K562 (cell line): ENCODE data around the gene ELOVL5. TPM values are rescaled to one million over a fixed set of nuclear protein-coding genes. Genes with fewer than 3 reads are reported as not detected.

ENCODE experiments used
- ATAC-seq: fragments of 200-7000 bp; cut with Tn5 transposase; 3 replicates; pipeline ENCODE4 v1.9.1; 2020; ENCODE audit warnings: moderate library complexity
- BruUV-seq: library from RNA; stranded (reverse); fragments of 400-500 nt; replicated peaks from 2 replicates; lab custom pipeline; 2021; lab: Mats Ljungman, UMichigan
- CTCF ChIA-PET: fragments of 300-600 bp; formaldehyde crosslinking; extraction: SDS; loops from one replicate; lab custom pipeline; 2021; ENCODE audit warnings: low intra/inter-chr PET ratio; lab: Yijun Ruan, JAX
- POLR2A ChIA-PET: fragments of 300-600, 350-650 bp; sonication (Branson Sonifier 250); formaldehyde crosslinking; extraction: SDS; loops from one replicate; lab custom pipeline; 2021; ENCODE audit warnings: antibody characterized with exemption, inconsistent platforms; lab: Yijun Ruan, JAX
- DNase-seq, 4 experiments: peaks; one replicate each; pipeline versions ENCODE4 v3.0.0 to v3.0.0-alpha.2; 2011 to 2018; ENCODE audit warnings: low spot score in 3 of 4, mixed read lengths in 3 of 4; ENCODE audit errors: extremely low read depth in 1 of 4
- FAIRE-seq: peaks from 2 replicates; lab custom pipeline; 2011; peaks lifted over from hg19 to GRCh38; lab: Jason Lieb, UNC
- H2AFZ ChIP-seq: 2 replicates; pipeline ENCODE4 v1.6.0; 2011; ENCODE audit warnings: low read depth, low read length, control low read depth, inconsistent platforms
- H3K27ac ChIP-seq: fragments of 200-600 bp; 3 replicates; pipeline ENCODE4 v1.8.0; 2011; ENCODE audit warnings: low read depth, mild to moderate bottlenecking, control low read depth, inconsistent platforms, low read length, moderate library complexity, mixed read lengths; ENCODE audit errors: extremely low read depth
- H3K27me3 ChIP-seq, 2 experiments: fragments of 300-600 bp in 1 of 2; 2 replicates in 1 of 2; 3 replicates in 1 of 2; pipeline versions ENCODE4 v1.6.0 to v1.8.0; 2011; ENCODE audit warnings: inconsistent platforms in 2 of 2, low read length in 2 of 2, mild to moderate bottlenecking in 1 of 2, mixed read lengths in 1 of 2, moderate library complexity in 1 of 2; ENCODE audit not compliant: control insufficient read depth in 2 of 2, insufficient read depth in 2 of 2
- H3K36me3 ChIP-seq: fragments of 300-600 bp; 3 replicates; pipeline ENCODE4 v1.8.0; 2011; ENCODE audit warnings: mild to moderate bottlenecking, low read length, inconsistent platforms; ENCODE audit not compliant: control insufficient read depth, insufficient read depth
- H3K4me1 ChIP-seq, 2 experiments: fragments of 200-600 bp in 1 of 2; replicated peaks in 1 of 2; 2 replicates in 1 of 2; 3 replicates in 1 of 2; pipeline versions ENCODE4 v1.5.1 to v1.8.0; 2011; ENCODE audit warnings: inconsistent platforms in 2 of 2, low read length in 2 of 2, mild to moderate bottlenecking in 1 of 2, mixed read lengths in 1 of 2, moderate library complexity in 1 of 2; ENCODE audit not compliant: control insufficient read depth in 2 of 2, insufficient read depth in 2 of 2
- H3K4me2 ChIP-seq: 2 replicates; pipeline ENCODE4 v1.6.1; 2011; ENCODE audit warnings: low read length, control low read depth, inconsistent platforms, mixed read lengths; ENCODE audit not compliant: insufficient read depth
- H3K4me3 ChIP-seq: fragments of 200-600 bp; sonication (generic), shearing (Covaris generic); 2 replicates; pipeline ENCODE4 v1.5.1; 2016; ENCODE audit warnings: control low read depth, inconsistent platforms
- H3K79me2 ChIP-seq: fragments of 200-600 bp; 3 replicates; pipeline ENCODE4 v1.8.0; 2011; ENCODE audit warnings: low read length, inconsistent platforms; ENCODE audit not compliant: control insufficient read depth, insufficient read depth
- H3K9ac ChIP-seq, 2 experiments: 2 replicates each; pipeline versions ENCODE4 v1.6.0 to v1.6.1; 2011; ENCODE audit warnings: low read depth in 2 of 2, low read length in 2 of 2, control low read depth in 1 of 2, inconsistent platforms in 1 of 2, mild to moderate bottlenecking in 1 of 2, mixed read lengths in 1 of 2; ENCODE audit not compliant: insufficient read depth in 1 of 2
- H3K9me1 ChIP-seq: one replicate; pipeline ENCODE4 v1.6.0; 2011; ENCODE audit warnings: inconsistent platforms, mild to moderate bottlenecking, low read length, moderate library complexity; ENCODE audit not compliant: control insufficient read depth, insufficient read depth
- H3K9me3 ChIP-seq: replicated peaks from 2 replicates; pipeline ENCODE4 v1.5.1; 2011; ENCODE audit warnings: low read depth, low read length, inconsistent platforms; ENCODE audit not compliant: control insufficient read depth, insufficient read depth
- H4K20me1 ChIP-seq: replicated peaks from 2 replicates; pipeline ENCODE4 v1.6.1; 2011; ENCODE audit warnings: low read length, inconsistent platforms, mixed read lengths; ENCODE audit not compliant: control insufficient read depth, insufficient read depth
- JUN ChIP-seq, 2 experiments: sonication (generic) in 1 of 2; formaldehyde crosslinking in 1 of 2; IDR thresholded peaks; 2 replicates each; pipeline versions ENCODE4 v1.6.1 to v1.8.0; 2012 to 2022; ENCODE audit warnings: borderline replicate concordance in 2 of 2, mild to moderate bottlenecking in 2 of 2, improper control_type of control experiment in 1 of 2, low read depth in 1 of 2, low read length in 1 of 2, missing genetic modification reagents in 1 of 2
- NFIX ChIP-seq: fragments of 250-450 bp; sonication (Bioruptor Pico); IDR thresholded peaks from 2 replicates; pipeline ENCODE4 v1.4.0; 2020; ENCODE audit warnings: low read depth, mild to moderate bottlenecking, moderate library complexity
- RFX7 ChIP-seq: fragments of 250-450 bp; sonication (Bioruptor Pico); IDR thresholded peaks from 2 replicates; pipeline ENCODE4 v1.5.1; 2021; ENCODE audit warnings: mild to moderate bottlenecking
- TAF9B ChIP-seq: fragments of 450-650 bp; IDR thresholded peaks from 2 replicates; pipeline ENCODE4 v1.6.1; 2018; ENCODE audit warnings: mild to moderate bottlenecking; ENCODE audit not compliant: partially characterized antibody
- ZBTB11 ChIP-seq, 3 experiments: fragments of 200-800 bp in 1 of 3; fragments of 250-450 bp in 1 of 3; fragments of 450-650 bp in 1 of 3; sonication (Bioruptor Pico) in 1 of 3; sonication (Bioruptor generic) in 1 of 3; formaldehyde crosslinking in 1 of 3; IDR thresholded peaks; 2 replicates each; pipeline versions ENCODE4 v1.6.1 to v1.8.0; 2016 to 2022; ENCODE audit warnings: mild to moderate bottlenecking in 2 of 3, missing genetic modification characterization in 2 of 3, missing compliant biosample characterization in 1 of 3, moderate library complexity in 1 of 3
- ZNF121 ChIP-seq: sonication (generic); formaldehyde crosslinking; conservative IDR thresholded peaks from 2 replicates; pipeline ENCODE4 v1.8.0; 2022; ENCODE audit warnings: missing genetic modification reagents
- ZSCAN29 ChIP-seq: fragments of 450-650 bp; IDR thresholded peaks from 2 replicates; pipeline ENCODE4 v1.6.1; 2017
- WGBS: fragments of 100-300 bp; shearing (Covaris generic); methylation state at CpG from one replicate; pipeline ENCODE4 v1.1.6; 2016; ENCODE audit warnings: low coverage, mixed read lengths; ENCODE audit not compliant: insufficient coverage; ENCODE audit errors: missing lambda C conversion rate; 5-methylcytosine and 5-hydroxymethylcytosine counted together
- in situ Hi-C: fragments of 300-500 bp; cut with MboI; formaldehyde crosslinking; loops from 4 replicates; pipeline ENCODE4 v1.15.0; 2018; ENCODE audit warnings: inconsistent platforms, mixed read lengths
- intact Hi-C: fragments of 100-400 bp; cut with micrococcal nuclease; formaldehyde crosslinking; loops from 2 replicates; pipeline ENCODE4 v1.14.2; 2022
- polyA plus RNA-seq, 8 experiments: library from polyadenylated mRNA; depleted of rRNA in 4 of 8; stranded (reverse) in 5 of 8; unstranded in 3 of 8; fragments of >200 nt; fragmentation: Nextera tagmentation in 2 of 8; fragmentation: Illumina TruSeq in 1 of 8; extraction: Ambion mirVana in 2 of 8; extraction: Trizol in 1 of 8; gene quantifications; 2 replicates each; pipeline versions ENCODE4 v1.2.1 to v1.2.3, GENCODE V29; 2011 to 2014; ENCODE audit warnings: inconsistent platforms in 1 of 8, missing spikeins in 1 of 8
- total RNA-seq, 7 experiments: library from RNA; depleted of rRNA in 6 of 7; stranded (reverse); fragments of >200 nt in 6 of 7; fragmentation: Illumina TruSeq in 2 of 7; extraction: Trizol in 2 of 7; gene quantifications; 2 replicates each; pipeline versions ENCODE4 v1.2.1 to v1.2.3, GENCODE V29; 2011 to 2021; ENCODE audit warnings: low replicate concordance in 1 of 7
- TF ChIP-seq, protein P1 (sequence below): fragments of 250-450 bp; sonication (Bioruptor Pico); IDR thresholded peaks from 2 replicates; pipeline ENCODE4 v1.4.0; 2020
- TF ChIP-seq, protein P2 (sequence below), 2 experiments: fragments of 250-450 bp in 1 of 2; fragments of 450-650 bp in 1 of 2; sonication (Bioruptor Pico) in 1 of 2; IDR thresholded peaks; 2 replicates each; pipeline versions ENCODE4 v1.6.1 to v1.8.0; 2016 to 2021; ENCODE audit warnings: mild to moderate bottlenecking in 2 of 2, moderate library complexity in 2 of 2, missing compliant biosample characterization in 1 of 2, missing genetic modification characterization in 1 of 2

The ELOVL5 gene
- total and polyA plus RNA-seq, 9 of the 15 experiments (the other 6 are each of a cell fraction or from before 2014, with no cell fraction given) = 70.6 to 245 (median 132) TPM

GRCh38 chr6:53227847-53228246, 120.9 kb downstream of the ELOVL5 start:
- in situ Hi-C loops = no loop called here
- no peak for DNase-seq
- Histone ChIP-seq H3K9me3 (no peaks in the 10 kb centered on the region), H4K20me1 (no peaks in the 10 kb centered on the region), H3K27ac (no peak overlapping the region), H2AFZ (no peak overlapping the region), H3K9me1 (no peaks in the 10 kb centered on the region), H3K79me2 (no peaks in the 10 kb centered on the region), H3K4me1 (no peaks in the 10 kb centered on the region), H3K27me3 (peaks cover 0 to 4% of the 10 kb centered on the region in 2 experiments; a peak in 2 of 5 replicates), H3K36me3 (no peaks in the 10 kb centered on the region), H3K9ac (no peak overlapping the region), H3K4me3 (no peak overlapping the region), H3K4me2 (no peak overlapping the region)
- no peak for FAIRE-seq
- BruUV-seq = no TSS peak
- no peak for ATAC-seq
- peak; percentile 83 for TF ChIP-seq ZNF121 (CRISPR knock-in tag)
- no peak for TF ChIP-seq ZSCAN29
- 21% methylated on average over 3 of the region's 3 CpGs for WGBS
- POLR2A ChIA-PET = interaction anchor here (1.1 kb wide), 1 partner anchor 8 kb away, joined by 3 read pairs; no protein-coding TSS in a partner anchor
- CTCF ChIA-PET = no interaction called here
- intact Hi-C loops = no loop called here

- DNase-seq = no peak
- Histone ChIP-seq H3K4me3 (no peak overlapping the region), H3K9ac (no peak overlapping the region), H2AFZ (no peak overlapping the region), H3K79me2 (no peaks in the 10 kb centered on the region), H3K27me3 (peaks cover 4 to 7% of the 10 kb centered on the region in 2 experiments; a peak in 4 of 5 replicates), H3K36me3 (no peaks in the 10 kb centered on the region), H4K20me1 (no peaks in the 10 kb centered on the region), H3K27ac (no peak overlapping the region), H3K9me3 (no peaks in the 10 kb centered on the region), H3K9me1 (no peaks in the 10 kb centered on the region), H3K4me1 (no peaks in the 10 kb centered on the region; a peak in 1 of 5 replicates), H3K4me2 (no peak overlapping the region)
- no peak for ATAC-seq
- no peak for FAIRE-seq
- intact Hi-C loops (no loop called here), in situ Hi-C loops (no loop called here)
- no TSS peak for BruUV-seq
- POLR2A ChIA-PET = no interaction called here
- CTCF ChIA-PET = no interaction called here
- TF ChIP-seq NFIX (CRISPR knock-in tag) (no peak), TAF9B (no peak), RFX7 (CRISPR knock-in tag) (no peak), JUN (IDR thresholded peaks at IDR 0.05; ENCODE audit: borderline replicate concordance, low read depth, low read length) (no peak), JUN (CRISPR knock-in tag; IDR thresholded peaks at IDR 0.05; ENCODE audit: borderline replicate concordance) (no peak), ZBTB11 (CRISPR knock-in tag; IDR thresholded peaks at IDR 0.05) (no peak)
- TF ChIP-seq, protein P1, sequence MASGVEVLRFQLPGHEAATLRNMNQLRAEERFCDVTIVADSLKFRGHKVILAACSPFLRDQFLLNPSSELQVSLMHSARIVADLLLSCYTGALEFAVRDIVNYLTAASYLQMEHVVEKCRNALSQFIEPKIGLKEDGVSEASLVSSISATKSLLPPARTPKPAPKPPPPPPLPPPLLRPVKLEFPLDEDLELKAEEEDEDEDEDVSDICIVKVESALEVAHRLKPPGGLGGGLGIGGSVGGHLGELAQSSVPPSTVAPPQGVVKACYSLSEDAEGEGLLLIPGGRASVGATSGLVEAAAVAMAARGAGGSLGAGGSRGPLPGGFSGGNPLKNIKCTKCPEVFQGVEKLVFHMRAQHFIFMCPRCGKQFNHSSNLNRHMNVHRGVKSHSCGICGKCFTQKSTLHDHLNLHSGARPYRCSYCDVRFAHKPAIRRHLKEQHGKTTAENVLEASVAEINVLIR (CRISPR knock-in tag) = no peak
- TF ChIP-seq, protein P2, sequence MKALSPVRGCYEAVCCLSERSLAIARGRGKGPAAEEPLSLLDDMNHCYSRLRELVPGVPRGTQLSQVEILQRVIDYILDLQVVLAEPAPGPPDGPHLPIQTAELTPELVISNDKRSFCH (CRISPR knock-in tag; IDR thresholded peaks at IDR 0.05) = no peak
- TF ChIP-seq, protein P2 (tag; IDR thresholded peaks at IDR 0.05) = no peak
Observed at GRCh38 chr6:53220605-53221004, 128.1 kb downstream of the ELOVL5 start.
